NCI-H2081 (cell line): ENCODE measurements around the gene SUSD1.

ENCODE experiments used
- DNase-seq, 2 experiments: peaks; one replicate each; lab custom pipeline; 2025; lab: John Stamatoyannopoulos, UW

SUSD1 gene

DNA sequence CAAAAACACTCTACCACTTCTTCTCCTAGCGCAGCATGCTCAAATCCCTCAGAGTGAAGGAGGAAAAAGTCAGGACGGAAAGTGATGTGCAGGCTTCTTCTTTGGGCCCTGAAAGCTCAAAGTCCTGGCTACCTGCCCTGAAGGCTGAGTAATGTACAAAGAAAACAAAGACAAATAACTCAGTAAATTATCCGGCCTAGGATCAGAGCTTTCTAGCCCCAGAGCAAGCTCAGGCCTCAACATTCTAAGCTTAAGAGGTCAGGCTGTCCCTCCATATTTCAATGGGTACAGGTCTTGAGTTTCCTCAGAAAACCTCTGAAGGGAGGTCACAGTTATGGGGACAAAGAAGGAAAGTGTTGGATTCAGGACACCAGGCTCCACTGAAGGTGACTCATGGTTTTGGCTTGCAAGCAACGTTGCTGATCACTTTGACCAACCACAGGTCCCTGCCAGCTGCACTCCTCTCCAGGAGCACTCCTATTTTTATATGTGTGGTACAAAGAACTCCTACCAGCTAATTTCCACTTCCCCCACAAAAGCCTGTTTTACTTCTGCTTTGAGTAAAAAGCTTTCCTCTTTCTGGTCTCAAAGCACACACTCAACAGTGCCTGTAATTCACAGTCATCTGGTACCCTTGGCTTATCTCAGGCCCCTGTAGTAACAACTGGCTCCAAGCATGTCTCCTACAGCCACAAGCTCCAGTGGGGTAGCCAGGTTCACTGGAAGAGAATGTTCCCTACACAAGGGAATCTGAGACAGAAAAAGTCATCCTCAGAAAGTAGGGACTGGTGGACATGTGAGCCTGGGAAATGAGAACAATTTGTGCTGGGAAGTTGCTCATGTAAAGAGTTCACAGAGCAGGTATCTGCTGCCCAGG lies 162.8 kb downstream of the SUSD1 start:
- DNase-seq: no peak

DNA sequence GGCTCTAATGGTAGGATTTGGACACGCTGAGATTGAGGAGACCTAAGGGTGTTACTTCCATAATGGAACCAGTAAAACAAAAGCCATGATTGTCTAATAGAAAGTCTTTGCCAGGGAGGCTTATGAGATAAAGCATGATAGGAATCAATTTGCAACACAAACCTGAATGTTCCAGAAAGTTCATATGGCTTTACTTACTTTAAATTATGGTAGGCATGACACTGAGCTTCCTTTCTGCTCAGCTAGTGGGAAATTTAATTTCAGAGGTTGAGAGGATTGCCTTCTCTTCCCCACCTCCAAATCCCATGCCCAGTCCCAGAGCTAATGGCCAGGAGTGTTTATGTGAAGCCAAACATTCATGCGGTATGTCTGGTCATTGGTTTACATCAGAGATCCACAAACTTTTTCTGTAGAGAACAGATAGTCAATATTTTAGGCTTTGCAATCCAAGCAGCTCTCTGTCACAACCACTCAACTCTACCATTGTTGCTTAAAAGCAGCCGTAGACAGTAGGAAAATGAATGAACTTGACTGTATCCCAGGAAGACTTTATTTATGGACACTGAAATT lies 164.0 kb downstream of the SUSD1 start:
- no peak for DNase-seq

DNA sequence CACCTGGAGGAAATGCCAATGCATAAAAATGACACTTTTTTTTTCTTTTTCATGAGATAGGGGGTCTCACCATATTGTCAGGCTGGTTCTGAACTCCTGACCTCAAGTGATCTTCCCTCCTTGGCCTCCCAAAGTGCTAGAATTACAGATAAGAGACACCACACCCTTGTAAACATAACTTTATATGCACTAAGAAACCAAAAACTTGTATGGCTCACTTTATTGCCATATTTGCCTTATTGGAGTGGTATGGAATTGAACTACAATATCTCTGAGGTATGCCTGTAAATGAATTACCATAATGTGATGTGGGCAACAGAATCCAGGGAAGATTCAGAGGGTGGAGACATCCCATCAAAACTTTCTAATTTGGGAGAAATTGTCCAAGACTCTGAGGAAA lies 164.6 kb downstream of the SUSD1 start:
- DNase-seq: no peak

DNA sequence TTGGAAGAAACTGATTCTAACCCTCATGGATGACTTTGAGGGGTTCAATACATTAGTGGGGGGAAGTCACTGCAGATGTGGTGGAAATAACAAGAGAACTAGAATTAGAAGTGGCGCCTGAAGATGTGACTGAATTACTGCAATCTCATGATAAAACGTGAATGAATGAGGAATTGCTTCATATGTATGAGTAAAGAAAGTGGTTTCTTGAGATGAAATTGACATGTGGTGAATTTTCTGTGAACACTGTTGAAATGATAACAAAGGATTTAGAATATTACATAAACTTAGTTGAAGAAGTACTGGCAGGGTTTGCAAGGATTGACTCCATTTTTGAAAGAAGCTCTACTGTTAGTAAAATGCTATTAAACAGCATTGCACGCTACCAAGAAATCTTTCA lies 165.4 kb downstream of the SUSD1 start:
- no peak for DNase-seq

DNA sequence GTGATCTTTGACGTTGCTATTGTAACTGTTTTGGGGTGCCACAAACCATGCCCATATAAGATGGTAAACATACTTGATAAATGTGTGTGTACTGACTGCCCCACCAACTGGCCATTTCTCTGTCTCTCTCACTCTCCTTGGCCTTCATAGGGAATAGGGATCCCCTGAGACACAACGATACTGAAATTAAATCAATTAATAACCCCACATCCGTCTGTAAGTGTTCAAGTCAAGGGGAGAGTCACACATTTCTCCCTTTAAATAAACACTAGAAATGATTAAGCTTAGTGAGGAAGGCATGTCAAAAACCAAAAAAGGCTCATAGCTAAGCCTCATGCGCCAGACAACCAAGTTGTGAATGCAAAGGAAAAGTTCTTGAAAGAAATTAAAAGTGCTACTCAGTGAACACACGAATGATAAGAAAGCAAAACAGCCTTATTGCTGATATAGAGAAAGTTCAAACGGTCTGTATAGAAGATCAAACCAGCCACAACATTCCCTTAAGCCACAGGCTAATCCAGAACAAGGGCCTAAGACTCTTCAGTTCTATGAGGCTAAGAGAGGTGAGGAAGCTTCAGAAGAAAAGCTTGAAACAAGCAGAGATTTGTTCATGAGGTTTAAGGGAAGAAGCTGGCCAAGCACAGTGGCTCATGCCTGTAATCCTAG lies 167.4 kb downstream of the SUSD1 start:
- DNase-seq: no peak

DNA sequence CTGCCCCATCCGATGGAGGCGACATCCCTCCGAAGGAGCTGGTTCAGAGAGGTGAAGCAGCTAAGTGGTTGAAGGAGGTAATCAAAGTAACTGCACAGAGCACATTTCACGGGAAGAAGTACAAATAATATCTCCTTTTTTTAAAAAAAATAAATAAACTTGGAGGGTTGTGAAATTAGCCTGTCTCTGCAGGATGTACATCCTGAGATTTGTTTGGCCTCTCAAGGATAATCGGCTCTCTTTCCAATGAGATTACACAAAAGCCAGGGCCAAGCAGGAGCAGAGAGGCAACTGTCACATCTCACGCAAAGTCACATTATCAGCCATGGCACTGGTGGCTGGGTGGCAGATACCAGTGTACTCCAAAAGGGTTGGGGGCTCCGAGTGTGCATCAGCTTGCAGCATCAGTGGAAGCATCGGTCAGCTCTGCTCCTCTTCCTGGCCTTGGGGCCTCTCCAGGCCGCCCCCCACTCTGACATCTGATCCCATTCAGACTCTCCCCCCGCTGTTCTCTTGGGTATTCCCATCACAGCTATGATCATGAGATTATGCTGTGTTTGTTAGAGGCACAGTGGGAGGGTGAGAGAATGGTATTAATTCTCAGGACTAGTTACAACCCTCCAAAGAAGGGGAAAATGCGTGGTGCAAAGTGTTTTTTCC lies 168.6 kb downstream of the SUSD1 start:
- no peak for DNase-seq

DNA sequence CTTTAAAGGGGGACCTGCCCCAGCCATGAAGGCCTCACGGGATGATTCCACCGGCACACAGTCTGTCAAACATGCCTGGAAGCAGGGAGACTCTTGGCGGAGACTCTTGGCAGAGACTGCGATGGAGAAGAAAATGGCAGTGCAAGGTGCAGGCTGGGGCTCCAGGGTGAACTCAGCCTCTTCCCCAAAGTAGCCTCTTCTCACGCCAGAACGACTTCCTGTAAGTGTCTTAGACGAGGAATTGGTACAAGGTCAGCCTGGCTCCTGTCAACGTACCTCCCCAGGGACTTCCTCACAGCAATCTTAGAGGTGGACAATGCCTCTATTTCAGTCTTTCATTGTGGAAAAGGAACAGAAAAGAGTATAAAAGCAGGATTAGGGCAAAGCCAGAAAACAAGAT lies 169.2 kb downstream of the SUSD1 start:
- DNase-seq: no peak

DNA sequence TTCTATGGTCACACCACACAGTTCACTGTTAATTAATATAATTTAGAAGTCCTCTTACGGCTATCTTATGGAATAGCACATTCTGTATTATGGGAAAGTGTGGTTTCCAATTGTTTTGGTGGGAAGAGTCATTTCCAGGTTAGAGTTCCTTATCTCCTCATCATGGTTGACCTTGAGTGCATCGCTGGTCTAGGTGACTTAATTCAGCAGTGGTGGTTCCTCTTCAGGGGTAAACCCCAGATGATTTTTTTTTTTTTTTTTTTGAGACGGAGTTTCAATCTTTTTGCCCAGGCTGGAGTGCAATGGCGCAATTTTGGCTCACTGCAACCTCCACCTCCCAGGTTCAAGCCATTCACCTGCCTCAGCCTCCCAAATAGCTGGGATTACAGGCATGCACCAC lies 171.6 kb downstream of the SUSD1 start:
- DNase-seq: no peak

DNA sequence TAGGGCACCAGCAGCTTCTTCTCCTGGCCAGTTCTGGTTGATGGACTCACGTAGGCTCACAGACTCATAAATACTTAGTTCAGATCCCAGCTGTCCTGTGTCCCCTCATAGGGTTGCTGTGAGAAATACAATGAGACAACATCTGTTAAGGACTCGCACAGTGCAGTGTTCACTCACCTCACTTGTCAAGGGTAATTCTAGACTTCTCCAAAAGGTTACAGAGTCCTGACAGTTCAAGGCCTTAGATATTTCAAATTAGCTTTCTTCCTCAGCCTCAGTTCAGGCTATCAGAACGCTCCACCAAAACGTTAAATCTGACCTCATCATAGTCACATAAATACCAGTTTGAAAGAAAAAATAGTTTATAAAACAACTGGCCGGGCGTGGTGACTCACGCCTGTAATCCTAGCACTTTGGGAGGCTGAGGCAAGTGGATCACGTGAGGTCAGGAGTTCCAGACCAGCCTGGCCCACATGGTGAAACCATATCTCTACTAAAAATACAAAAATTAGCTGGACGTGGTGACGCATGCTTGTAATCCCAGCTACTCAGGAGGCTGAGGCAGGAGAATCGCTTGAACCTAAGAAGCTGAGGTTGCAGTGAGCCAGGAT lies 172.1 kb downstream of the SUSD1 start:
- DNase-seq: no peak

DNA sequence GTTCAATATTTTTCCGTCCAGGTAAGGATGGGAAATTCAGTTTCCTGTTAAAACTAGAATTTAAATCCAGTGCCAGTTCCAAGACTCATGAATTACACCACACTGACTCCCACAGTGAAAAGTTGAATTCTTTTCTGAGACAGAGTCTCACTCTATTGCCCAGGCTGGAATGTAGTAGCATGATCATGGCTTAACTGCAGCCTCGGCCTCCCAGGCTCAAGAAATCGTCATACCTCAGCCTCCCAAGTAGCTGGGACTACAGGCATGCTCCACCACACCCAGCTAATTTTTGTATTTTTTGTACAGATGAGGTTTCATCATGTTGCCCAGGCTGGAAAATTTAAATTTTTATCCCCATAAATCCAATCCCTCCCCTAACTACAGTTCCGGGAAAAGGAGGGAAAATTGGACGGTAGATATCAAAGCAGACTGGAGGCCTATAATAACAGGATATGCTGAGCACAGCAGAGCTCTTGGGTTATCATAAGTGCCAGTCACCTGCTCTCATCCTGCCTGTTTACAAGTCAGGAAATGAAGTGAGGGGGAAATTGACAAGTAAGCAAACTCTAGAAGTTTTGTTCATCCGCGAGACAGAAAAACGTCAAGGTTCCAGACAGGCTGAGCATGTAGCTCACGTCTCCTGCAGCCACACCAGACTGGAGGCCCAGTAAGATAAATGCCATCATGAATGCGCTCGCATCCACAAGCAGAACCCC lies 172.8 kb downstream of the SUSD1 start:
- no peak for DNase-seq

DNA sequence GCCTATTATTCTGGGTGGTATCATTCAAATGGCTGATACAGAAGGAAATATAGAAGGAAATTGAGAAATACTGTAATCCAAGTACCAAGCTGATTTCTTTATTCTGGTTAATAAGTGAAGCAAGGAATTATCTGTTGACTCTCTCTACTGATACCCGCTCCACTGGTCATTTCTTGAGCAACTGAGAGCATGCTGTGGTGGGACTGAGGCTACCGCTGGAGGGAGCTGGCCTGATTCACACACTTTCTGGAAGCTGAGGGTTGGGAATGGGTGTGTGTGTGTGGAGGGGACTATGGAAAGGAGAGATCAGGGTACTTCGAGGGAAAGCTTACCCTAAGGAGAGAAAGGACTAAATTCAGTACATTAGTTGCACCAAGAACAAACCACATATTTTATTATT lies 174.4 kb downstream of the SUSD1 start:
- no peak for DNase-seq

DNA sequence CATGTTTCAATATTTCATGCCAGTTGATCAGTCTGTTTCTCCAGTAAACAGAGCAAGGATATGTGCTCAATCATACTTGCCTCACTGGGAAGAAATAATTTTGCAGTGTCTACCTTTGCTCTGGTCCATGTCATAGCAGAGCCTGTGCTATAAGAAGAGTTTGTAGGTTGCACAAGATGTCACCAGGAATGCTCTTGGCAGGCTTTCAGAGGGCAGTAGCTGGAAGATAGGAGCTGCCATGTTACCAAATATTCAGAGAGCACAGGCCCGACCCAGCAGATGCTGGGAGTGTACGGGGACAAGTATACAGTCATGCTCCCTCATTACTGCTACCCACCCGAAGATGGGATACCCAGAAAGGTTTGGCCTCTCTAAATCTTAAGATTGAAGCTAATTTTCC lies 175.8 kb downstream of the SUSD1 start:
- no peak for DNase-seq

DNA sequence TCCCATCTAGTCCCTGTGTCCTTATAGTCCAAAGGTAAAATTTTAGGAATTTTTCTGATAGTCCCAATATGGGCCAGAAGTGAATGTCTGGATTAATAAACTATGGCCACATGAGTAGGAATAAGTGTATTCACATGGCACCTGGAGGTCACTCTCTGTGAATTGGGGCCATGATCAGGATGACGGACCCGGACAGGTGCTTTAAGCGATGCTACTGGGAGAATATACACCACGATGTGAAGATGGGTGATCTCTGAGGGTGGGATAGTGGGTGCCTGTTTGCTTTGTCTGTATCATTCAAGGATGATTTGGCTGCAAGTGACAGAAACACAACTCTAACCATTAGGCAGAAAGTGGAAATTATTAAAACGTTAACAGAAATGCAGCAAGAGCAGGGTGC lies 177.3 kb downstream of the SUSD1 start:
- no peak for DNase-seq

DNA sequence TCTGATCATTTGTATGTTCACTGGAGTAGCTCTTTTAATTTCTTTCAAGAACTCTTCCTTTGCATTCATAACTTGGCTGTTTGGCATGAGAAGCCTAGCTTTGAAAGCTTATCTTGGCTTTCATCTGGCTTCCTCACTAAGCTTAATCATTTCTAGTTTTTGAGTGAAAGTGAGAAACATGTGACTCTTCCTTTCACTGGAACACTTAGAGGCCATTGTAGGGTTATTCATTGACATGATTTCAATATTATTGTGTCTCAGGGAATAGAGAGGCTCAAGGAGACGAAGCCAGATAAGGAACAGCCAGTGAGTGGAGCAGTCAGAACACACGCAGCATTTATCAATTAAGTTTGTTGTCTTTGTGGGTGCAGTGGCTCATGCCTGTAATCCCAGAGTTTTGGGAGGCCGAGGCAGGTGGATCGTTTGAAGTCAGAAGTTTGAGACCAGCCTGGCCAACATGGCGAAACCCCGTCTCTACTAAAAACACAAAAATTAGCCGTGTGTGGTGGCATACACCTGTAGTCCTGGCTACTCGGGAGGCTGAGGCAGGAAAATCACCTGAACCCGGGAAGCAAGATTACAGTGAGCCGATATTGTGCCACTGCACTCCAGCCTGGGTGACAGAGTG lies 180.2 kb downstream of the SUSD1 start:
- DNase-seq: no peak

DNA sequence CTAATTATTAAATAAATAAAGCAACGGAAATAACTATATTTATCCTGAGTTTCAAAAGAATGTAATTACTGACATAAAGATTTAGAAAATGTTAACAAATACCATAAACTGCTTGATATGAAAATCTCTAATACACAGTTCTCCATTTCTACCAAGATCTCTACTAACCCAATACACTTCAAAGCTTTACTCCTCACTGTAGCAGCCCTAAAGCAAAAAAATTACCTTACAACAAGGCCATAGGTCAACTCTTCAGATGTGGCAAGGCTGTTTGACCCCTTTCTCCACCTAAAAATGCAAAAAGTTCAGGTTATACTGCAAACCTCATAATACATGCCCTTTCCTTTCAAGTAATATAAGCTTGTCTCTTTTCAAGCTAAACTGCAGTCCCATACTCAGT lies 181.8 kb downstream of the SUSD1 start:
- no peak for DNase-seq

DNA sequence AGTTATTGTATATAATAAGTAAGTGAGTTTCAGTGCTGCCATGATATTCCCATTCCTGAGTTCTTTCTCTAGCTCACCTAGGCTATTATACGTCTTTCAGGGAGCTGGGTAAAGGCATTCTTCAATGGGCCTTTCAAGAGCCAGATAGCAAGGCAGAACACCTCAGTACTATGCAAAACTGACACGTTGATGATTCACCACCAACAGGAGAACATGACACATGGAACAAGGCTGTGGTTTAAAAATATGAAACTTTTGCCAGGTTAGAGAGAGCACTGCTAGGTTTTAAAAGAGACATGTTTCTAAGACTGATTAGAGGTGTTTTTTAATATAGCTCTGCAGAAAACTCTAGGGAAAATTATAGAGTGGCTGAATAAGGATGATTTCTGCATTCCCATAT lies 182.6 kb downstream of the SUSD1 start:
- DNase-seq: no peak

DNA sequence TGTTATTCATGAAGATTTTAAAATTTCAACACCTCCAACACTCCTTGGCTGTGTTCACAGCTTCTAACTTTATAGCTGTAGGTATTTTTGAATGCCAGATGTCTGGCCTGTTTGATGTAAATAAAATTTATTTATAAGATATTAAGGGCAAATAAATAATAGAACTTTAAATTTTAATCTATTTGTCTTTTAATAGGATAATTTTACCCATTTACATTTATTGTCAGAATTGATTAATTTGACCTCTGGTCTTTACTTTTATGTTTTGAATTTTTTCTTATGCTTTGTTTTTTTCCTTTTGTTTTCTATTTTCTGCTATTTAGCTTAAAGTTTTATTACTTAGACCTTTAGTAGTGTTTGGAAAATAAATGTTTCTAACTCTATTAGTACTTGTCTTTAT lies 183.9 kb downstream of the SUSD1 start:
- no peak for DNase-seq
